GM19397 (cell line): ENCODE results near the gene PRPF40B.
A peak's percentile ranks its signal among the peaks of the same experiment; 100 is the strongest.
"Not testable (repeated sequence)": the region's sequence is repeated elsewhere in the genome, so short reads cannot be mapped to it uniquely, and the experiment has no call there.

ENCODE experiments used
- ATAC-seq: cut with Tn5 transposase; IDR thresholded peaks from one replicate; pipeline ENCODE4 v1.9.1; 2021; ENCODE audit warnings: mild to moderate bottlenecking, moderate library complexity; ENCODE audit not compliant: unreplicated experiment

The PRPF40B gene

DNA sequence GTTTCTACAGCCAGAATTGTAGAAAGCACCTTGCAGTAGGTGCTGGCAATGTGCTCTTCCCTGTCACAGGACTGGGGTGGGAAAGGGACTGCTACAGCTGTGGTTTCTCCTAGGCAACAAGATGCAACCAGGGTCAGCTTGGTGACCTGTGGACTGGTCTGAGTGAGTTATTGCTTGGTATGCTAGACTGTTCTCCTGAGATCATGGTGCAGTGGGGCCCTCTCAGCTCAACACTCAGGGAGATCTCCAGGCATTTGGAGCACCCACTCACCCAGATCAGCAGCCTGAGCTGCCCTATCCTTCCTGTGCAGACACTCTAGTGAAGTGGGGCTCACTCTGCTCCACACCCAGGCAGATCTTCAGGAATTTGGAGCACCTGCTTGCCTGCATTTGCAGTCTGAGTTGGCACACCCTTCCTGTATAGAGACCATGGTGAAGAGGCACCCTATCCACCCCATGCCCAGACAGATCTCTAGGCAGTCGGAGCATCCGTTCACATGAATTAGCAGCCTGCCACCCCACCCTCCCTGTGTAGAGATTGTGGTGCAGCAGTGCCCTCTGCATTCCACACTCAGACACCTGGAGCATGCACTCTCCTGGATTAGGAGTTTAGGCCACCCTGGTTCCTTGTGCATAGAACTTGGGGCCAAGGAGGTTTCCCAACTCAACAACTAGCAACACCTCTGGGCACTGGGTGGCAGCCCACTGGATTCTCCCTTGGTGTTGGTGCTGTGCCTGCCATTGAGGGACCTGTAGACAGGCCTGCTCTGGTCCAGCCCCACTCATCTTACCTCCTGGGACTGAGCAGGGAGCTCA lies 14.1 kb upstream of the PRPF40B start:
- no peak for ATAC-seq

DNA sequence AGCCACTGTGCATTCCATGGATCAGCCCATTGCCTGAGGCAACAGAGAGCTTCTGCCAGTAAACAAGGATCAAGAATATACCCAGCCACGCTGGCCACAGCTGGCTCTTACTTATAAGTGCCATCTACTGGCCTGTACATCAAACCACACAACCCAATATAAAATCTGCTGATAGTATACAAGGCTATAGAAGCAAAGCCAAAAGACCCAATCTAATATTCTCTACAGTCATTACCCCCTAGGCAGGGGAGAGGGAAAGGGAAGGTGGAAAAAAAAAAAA lies 13.5 kb upstream of the PRPF40B start:
- no peak for ATAC-seq

DNA sequence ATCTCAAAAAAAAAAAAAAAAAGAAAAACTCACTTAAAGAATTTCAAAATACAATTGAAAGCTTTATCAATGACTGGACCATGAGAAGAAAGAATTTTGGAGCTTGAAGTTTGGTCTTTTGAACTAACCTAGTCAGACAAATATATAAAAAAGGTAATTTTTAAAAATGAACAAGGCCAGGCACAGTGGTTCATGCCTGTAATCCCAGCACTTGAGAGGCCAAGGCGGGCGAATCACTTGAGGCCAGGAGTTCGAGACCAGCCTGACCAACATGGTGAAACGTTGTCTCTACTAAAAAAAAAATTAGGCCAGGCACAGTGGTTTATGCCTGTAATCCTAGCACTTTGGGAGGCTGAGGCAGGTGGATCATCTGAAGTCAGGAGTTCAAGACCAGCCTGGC lies 12.6 kb upstream of the PRPF40B start:
- ATAC-seq, result not testable (repeated sequence)

DNA sequence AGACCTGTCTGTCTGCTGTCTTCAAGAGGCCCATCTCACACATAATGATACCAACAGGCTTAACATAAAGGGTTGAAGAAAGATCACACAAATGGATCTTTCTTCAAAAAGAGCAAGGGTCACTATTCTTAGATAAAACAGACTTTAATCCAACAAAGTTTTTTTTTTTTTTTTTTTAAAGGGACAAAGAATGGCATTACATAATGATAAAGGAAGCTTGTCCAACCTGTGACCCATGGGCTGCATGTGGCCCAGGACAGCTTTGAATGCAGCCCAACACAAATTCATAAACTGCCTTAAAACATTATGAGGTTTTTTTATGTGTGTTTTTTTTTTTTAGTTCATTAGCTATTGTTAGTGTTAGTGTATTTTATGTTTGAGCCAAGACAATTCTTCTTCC lies 11.2 kb upstream of the PRPF40B start:
- no peak for ATAC-seq

DNA sequence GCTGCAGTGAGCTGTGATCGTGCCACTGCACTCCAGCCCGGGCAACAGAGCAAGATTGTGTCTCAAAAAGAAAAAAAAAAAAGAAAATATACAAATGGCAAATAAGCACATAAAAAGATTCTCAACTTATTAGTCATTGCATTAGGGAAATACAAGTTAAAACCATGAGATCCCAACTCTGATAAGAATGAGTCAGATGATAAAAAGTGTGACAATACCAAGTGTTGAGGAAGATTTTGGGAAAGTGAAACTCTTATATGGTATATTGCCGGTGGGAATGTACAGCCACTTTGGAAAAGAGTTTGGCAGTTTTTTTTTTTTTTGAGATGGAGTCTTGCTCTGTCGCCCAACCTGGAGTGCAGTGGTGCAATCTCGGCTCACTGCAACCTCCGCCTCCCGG lies 7.6 kb upstream of the PRPF40B start:
- no peak for ATAC-seq

DNA sequence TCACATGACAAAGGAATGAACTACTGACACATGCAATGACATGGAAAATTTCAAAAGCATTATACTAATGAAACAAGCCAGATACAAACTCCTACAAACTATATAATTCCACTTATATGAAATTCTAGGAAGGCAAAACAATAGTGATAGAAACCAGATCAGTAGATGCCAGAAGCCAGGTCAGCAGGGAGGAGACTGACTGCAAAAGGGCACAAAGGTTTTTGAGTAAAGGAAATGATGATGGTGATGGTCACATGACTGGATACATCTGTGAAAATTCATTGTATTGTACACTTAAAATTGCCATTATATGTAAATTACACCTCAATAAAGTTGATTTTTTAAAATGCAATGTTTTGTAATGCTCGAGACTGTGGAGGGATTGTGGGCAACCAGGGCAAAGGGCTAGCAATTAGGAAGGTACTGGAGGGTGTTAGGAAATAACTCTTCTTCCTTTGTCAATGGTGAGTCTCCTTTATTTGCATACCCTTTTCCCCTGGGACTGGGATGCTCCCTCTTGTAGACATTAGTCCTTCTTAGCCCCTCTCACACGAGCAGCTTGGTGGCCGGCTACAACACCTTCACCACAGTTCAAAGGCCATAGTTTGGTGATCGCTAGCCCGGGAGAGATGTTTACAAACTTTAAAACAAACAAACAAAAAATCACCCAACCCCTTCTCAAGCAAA lies 6.7 kb upstream of the PRPF40B start:
- no peak for ATAC-seq

DNA sequence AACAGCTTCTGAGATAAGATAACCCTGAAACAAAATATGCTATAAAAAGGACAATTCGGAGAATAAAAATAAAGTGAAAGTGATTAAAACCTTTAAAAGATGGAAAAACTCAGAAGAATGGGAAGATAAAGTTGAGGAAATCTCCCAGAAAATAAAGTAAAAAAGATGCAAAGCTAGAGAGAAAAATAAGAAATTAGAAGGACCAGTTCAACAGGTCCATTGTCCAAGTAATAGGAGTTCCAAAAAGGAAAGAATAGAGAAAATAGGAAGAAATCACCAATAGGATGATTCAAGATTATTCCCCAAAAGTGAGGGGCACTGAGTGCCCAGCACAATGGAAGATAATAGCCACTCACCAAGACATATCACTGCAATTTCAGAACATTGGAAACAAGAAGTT lies 4.8 kb upstream of the PRPF40B start:
- no peak for ATAC-seq

DNA sequence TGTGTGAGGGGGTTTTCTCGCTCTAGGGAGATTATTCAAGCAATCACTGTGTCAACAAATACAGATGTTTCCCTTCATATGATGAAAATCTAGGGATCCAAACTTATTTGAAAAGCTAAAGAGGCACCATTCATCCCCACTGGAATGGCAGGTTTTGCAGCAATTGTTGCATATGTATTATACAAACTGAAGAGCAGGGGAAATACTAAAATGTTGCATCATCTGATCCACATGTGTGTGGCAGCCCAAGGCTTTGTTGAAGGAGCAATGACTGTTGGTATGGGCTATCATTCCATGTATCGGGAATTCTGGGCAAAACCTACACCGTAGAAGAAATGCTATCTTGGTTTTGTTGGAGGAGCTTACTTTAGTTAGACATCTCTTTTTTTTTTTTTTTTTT lies 4.1 kb upstream of the PRPF40B start:
- no peak for ATAC-seq

DNA sequence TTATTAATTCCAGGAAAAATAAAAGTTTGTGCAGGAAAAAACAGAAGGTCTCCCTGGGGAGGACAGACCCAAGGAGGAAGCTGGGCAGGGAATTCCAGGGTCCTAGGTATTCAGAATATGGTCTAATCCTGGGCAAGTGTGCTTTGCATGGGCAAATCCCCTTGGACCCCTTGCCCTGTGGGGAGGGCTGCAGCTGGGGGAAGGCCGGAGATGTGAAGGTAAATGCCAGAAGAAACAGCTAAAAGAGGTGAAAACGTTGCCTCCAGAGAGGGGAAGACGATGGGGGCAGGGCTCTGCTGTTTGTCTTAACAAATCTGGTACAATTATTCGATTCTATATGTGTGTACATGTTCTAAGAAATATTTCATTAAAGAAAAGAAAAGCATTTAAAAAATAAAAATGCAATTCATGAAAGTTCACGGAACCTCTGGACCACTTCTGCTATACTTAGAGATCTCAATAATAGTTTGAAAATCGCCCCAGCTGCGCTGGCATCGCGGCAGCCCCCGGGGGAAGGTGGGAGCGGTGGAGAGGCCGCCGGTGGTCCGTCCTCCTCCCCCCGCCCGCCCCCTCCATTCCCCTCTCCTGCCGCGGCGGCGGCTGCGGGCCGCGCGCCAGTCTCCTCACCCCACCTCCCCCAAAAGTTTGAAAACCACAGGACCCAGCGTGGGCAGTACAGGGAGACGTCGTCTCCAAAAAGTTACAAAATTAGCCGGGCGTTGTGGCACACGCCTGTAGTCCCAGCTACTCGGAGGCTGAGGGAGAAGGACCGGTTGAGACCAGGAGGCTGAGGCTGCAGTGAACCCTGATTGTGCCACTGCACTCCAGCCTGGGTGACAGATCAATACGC lies 1.5 kb upstream of the PRPF40B start:
- ATAC-seq, result no peak

DNA sequence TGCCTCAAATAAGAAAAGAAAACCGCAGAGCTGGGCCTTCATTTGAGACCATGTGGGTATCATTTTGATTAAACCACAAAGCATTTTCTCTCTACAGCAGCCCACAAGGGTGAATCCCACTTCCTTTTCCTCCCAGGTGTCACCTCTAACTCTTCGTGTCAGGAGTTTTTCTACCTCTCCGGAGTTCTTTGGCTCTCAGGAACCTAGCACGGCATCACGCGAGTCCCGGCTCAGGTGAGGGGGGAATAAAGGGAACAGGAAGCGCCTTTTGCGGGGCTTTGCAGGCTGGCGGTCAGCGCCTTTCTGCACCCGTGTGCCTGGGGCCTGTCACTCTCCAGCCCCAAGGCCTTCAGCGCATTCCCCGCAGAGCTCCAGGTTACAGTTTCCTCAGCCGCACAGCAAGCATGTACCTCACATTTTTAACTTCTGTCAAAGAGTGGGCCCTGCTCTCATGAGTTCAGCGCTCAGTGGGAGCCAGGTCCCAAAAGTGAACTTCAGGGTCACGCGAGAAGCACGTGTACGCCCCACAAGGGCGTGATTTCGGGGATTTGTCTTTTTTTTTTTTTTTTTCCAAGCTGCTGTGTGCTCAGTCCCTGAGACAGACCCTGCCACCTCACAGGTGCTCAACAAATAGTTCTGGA lies 740 bp upstream of the PRPF40B start:
- peak; percentile 31 for ATAC-seq

DNA sequence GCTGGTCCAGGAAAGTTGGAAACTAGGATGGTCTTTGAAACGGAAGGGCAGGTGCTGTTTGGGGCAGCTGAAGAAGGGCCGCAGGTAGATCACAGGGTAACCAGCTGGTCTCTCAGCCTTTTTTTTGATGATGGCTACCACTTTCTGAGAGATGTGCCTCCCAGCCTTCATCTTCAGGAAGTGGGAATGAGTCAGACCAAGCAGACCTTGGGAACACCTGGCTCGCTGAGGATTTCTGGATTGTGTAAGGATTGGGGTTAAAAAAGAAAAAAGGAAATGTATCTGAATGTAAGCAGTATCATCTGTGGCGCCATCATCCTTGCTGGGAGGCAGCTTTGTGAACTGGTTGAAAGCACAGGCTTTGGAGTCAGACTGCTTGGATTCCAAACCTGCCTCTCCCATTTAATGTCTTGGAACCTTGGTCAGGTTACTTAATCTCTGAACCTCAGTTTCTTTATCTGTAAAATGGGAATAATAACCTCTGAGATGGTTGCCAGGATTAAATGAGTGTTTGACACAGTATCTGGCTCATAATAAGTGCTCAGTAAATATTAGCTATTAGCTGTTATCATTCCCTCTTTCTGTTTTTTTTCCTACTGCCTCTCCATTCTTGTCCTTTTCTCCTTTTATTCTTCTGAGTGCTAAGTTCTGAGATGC lies 1.7 kb downstream of the PRPF40B start:
- ATAC-seq, result no peak

DNA sequence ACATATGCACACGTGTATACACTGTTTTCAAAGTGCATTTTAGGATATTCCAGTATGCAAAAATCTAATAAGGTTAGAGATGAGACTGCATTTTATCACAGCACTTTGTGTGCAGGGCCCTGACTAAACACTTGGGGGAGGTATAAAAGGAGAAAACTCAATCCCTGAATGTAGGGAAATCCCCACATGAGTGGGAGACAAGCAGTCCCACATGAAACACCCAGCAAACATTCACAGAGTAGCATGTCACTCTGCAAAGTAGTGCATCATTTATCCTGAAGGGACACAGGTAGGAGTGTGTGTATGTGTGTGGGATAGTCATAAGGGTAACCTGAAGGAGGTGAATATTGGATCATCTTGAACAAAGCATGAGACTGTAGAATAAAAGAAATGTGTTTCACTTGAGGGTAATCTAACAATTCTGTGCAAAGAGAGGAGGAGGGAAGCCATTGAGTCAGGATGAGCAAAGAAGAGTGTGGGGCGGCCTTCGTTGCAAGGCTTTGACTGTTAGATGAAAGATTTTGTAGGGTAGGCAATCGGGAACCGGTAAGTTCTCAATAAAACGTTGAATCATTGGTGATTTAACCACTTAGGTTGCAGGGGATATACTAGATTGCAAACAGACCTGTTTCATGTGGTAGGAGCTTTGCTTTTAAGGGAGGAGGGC lies 2.9 kb downstream of the PRPF40B start:
- no peak for ATAC-seq

DNA sequence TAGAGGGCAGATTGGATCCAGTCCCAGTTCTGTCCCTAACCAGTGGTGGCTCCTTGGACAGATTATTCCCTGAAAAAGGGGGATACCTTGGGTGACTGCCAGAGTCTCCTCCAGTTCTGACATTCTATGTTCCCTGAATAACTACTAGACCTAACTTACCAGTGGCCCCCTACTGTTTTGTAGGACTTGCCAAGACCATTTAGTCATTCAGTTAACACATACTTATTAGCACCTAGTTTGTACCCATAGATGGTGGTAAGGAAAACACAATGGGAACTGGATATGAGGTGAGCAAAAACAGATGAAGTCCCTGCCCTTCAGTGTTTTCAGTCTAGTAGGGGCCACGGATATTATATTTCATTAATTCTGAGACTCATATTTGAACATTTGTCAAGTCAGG lies 3.5 kb downstream of the PRPF40B start:
- ATAC-seq, result no peak

DNA sequence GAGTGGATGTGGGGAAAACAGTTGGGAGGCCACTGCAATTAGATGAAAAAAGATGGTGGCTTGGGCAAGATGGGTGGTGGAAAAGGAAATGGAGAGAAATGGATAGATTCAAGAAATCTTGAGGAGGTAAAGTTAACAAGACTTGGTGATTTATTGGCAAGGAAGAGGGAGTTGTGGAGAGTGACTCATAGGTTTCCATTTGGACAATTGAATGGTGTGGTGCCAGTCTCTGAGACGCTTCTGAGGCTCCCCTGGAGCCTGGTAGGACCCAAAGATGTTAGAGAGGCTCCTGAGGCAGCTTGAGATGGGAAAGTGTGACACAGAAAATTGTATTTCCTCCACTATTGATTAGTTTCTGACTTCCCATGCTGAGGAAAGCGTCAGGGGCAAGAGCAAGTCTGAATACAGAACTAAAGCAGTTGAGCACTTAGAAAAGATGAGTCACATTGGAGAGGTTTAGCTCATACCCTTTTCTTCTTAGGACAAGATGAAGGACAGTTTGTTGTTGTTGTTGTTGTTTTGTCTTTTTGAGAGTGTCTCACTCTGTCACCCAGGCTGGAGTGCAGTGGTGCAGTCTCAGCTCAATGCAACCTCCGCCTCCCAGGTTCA lies 4.5 kb downstream of the PRPF40B start:
- ATAC-seq, result no peak

DNA sequence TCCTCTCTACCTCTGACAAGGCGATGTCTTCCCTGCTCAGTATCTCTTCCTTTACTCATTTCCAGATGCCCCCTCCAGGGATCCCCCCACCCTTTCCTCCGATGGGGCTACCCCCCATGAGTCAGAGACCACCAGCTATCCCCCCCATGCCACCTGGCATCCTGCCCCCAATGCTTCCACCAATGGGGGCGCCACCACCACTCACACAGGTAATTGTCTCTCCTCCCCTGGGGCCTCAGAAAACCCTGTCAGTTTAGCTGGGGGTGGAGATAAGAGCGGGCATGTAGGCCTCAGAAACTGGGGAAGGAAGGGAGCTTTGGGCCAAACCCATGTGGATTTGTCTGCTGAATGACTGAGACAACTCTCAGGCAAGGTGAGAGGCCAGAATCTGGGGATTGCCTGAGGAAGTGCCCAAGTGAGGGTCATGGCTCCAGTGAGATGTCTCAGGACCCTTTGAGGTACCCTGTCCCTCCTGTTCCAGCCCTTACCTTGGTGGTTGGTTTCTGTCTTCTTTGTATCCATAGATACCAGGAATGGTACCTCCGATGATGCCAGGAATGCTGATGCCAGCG lies 8.1 kb downstream of the PRPF40B start:
- ATAC-seq, result no peak

DNA sequence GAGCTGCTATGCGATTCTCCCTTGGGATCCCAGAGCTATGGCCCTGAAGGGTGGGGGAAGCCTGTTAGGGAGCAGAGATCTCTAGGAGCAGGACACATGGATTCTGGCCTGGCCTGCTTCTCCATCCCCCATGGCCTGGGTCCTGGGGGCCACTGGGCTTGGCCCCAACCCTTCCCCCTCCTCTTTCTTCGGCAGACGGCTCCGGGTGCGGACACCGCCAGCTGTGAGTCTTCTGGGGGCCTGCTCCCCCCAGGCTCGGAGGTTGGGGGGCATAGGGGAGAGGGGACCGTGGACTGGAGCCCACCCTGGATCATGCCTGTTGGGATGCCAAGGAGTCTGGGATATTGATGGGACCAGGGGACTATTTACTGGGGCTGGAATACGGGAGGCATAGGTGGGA lies 9.0 kb downstream of the PRPF40B start:
- no peak for ATAC-seq

DNA sequence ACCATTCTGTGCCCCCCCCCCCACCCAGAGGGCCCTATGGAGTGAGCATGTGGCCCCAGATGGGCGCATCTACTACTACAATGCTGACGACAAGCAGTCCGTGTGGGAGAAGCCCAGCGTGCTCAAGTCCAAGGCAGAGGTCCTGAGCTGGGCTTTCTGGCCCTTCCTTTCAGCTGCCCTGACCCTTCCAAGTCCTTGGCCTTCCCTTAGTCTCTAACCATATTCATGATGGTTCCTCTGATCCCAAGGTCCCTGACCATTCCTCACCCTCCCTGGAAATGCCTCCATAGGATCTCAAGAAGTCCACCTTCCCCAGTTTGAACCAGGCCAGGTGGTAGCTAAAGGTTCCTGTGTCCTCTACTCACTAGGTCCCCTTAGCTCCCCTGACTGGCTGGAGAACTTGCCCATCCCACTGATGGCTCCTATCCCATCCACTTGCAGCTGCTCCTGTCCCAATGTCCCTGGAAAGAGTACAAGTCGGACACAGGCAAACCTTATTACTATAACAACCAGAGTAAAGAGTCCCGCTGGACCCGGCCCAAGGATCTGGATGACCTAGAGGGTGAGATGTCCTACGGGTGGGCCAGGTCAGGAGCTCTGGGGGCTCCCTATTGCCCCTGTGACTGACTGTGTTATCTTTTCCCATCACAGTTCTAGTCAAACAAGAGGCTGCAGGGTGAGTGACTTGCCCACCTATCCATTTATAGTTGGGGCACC lies 9.8 kb downstream of the PRPF40B start:
- ATAC-seq, result no peak

DNA sequence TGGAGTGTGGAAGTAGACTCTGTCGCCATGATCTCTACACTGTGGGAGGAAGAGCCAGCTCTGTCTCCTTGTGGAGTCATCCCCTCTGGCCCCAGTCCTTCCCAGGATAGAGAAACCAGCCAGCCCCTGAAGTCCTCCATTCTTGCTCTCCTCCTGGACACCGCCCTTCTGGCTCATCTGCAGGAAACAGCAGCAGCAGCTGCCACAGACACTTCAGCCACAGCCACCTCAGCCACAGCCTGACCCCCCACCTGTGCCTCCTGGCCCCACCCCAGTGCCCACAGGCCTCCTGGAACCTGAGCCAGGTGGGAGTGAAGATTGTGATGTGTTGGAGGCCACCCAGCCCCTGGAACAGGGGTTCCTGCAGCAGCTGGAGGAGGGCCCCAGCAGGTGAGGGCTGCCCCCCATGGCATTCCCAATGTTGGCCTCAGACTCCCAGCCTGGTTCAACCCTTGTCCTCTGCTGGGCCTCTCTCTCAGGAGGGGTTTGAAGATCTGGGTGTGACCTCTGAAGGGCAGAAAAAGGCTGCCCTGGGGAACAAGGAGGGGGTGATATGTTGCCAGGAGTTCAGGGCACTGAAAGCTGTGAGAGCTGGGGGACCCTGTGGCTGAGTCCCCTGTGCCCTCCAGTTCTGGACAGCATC lies 10.5 kb downstream of the PRPF40B start:
- ATAC-seq, result no peak
